ENCODE measurements around the gene FHOD3.

The FHOD3 gene

GRCh38 chr18:36729197-36729596 is 431.7 kb downstream of the FHOD3 start:
- H3K36me3 ChIP-seq (ENCODE audit: insufficient read depth, low read length): no peaks in the 10 kb centered on the region
- H3K27me3 ChIP-seq (ENCODE audit: insufficient read depth, low read length): peaks cover 10% of the 10 kb centered on the region
- no peaks in the 10 kb centered on the region for H3K4me1 ChIP-seq (ENCODE audit: control insufficient read depth, insufficient read depth, low read length, unreplicated experiment)
- no peak overlapping the region for H2AFZ ChIP-seq (ENCODE audit: low read length, unreplicated experiment)
- H3K27ac ChIP-seq (ENCODE audit: low read depth, low read length): no peak overlapping the region
- no peak overlapping the region for H3K4me3 ChIP-seq (ENCODE audit: low read depth, low read length)
- no peaks in the 10 kb centered on the region for H3K79me2 ChIP-seq (ENCODE audit: control insufficient read depth, insufficient read depth, low read length, unreplicated experiment)

- H3K36me3 ChIP-seq (ENCODE audit: insufficient read depth, low read length): no peaks in the 10 kb centered on the region
- no peak overlapping the region for H2AFZ ChIP-seq (ENCODE audit: low read length, unreplicated experiment)
- H3K4me3 ChIP-seq (ENCODE audit: low read depth, low read length): no peak overlapping the region
- no peak overlapping the region for H3K27ac ChIP-seq (ENCODE audit: low read depth, low read length)
- H3K4me1 ChIP-seq (ENCODE audit: control insufficient read depth, insufficient read depth, low read length, unreplicated experiment): no peaks in the 10 kb centered on the region
- no peaks in the 10 kb centered on the region for H3K27me3 ChIP-seq (ENCODE audit: insufficient read depth, low read length)
- no peaks in the 10 kb centered on the region for H3K79me2 ChIP-seq (ENCODE audit: control insufficient read depth, insufficient read depth, low read length, unreplicated experiment)
Measured at GRCh38 chr18:36732264-36732663, 434.8 kb downstream of the FHOD3 start.

GRCh38 chr18:36733150-36733549 is 435.6 kb downstream of the FHOD3 start:
- 0 out of 2 replicates have a peak, but pooled peaks cover 3% of the 10 kb centered on the region for H3K27me3 ChIP-seq (ENCODE audit: insufficient read depth, low read length)
- no peak overlapping the region for H3K27ac ChIP-seq (ENCODE audit: low read depth, low read length)
- H3K36me3 ChIP-seq (ENCODE audit: insufficient read depth, low read length): no peaks in the 10 kb centered on the region
- H3K79me2 ChIP-seq (ENCODE audit: control insufficient read depth, insufficient read depth, low read length, unreplicated experiment): no peaks in the 10 kb centered on the region
- no peak overlapping the region for H3K4me3 ChIP-seq (ENCODE audit: low read depth, low read length)
- H2AFZ ChIP-seq (ENCODE audit: low read length, unreplicated experiment): no peak overlapping the region
- no peaks in the 10 kb centered on the region for H3K4me1 ChIP-seq (ENCODE audit: control insufficient read depth, insufficient read depth, low read length, unreplicated experiment)

DNA sequence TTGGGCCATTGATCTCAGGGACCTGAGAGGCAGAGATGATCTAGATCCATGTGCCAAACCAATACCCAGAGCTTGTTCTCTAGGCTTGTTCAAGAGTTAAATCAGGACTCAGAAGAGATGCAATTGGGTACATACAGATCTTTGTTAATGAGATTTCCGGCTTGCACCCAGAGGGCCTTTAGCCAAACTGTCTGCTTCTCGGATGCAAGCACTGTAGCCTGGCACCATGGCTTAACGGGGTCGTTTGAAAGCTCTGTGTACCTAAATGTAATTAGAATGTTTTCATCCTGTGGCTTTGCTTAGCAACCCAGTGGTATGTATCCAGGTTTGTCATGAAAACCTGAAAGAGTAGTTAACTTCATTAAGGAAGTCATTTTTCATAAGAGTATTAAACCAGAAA is 437.1 kb downstream of the FHOD3 start:
- Histone ChIP-seq H3K4me1 (ENCODE audit: control insufficient read depth, insufficient read depth, low read length, unreplicated experiment) (no peaks in the 10 kb centered on the region), H3K79me2 (ENCODE audit: control insufficient read depth, insufficient read depth, low read length, unreplicated experiment) (no peaks in the 10 kb centered on the region), H3K27me3 (ENCODE audit: insufficient read depth, low read length) (peaks cover 3% of the 10 kb centered on the region), H2AFZ (ENCODE audit: low read length, unreplicated experiment) (no peak overlapping the region), H3K36me3 (ENCODE audit: insufficient read depth, low read length) (no peaks in the 10 kb centered on the region), H3K27ac (ENCODE audit: low read depth, low read length) (no peak overlapping the region), H3K4me3 (ENCODE audit: low read depth, low read length) (no peak overlapping the region)

DNA sequence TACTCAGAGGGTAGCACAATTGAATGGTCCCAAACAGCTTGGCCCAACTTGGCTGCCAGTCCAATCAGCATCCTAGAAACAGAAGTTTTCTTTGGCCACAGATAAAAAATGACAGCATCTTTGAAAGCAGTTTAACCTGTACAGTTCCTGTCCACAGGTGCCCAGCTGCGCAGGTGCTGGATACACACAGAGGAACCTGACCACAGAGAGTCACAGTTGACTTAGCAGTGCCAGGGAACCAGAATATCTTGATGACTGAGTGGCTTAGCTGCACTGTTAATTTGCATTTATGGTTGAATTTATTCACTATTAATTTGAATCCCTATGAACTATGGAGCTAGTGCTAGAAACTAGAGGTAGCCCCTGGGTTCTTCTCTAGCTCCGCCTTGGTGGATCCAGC is 437.6 kb downstream of the FHOD3 start:
- no peaks in the 10 kb centered on the region for H3K4me1 ChIP-seq (ENCODE audit: control insufficient read depth, insufficient read depth, low read length, unreplicated experiment)
- no peaks in the 10 kb centered on the region for H3K36me3 ChIP-seq (ENCODE audit: insufficient read depth, low read length)

DNA sequence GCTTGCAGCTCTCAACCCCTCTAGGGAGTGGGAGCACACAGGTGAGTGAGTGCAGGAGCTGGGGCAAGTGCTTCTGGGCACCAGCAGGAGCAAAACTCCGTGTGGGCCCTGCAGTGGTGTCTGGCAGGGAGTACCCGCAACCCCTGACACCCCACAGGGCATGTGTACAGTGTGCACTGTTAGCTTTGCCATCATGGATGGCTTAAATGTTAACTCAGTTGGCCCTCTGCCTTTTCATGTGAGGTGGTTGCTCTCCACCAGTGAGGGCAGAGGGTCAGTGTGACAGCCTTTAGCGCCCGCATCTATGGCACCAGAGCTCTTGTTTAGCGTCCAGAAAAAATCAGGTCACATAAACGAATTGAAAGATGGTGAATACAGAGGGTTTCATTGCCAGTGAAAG is 438.6 kb downstream of the FHOD3 start:
- Histone ChIP-seq H3K4me3 (ENCODE audit: low read depth, low read length) (no peak overlapping the region), H3K27me3 (ENCODE audit: insufficient read depth, low read length) (peaks cover 3% of the 10 kb centered on the region), H2AFZ (ENCODE audit: low read length, unreplicated experiment) (no peak overlapping the region), H3K79me2 (ENCODE audit: control insufficient read depth, insufficient read depth, low read length, unreplicated experiment) (no peaks in the 10 kb centered on the region), H3K4me1 (ENCODE audit: control insufficient read depth, insufficient read depth, low read length, unreplicated experiment) (no peaks in the 10 kb centered on the region), H3K36me3 (ENCODE audit: insufficient read depth, low read length) (no peaks in the 10 kb centered on the region), H3K27ac (ENCODE audit: low read depth, low read length) (no peak overlapping the region)

More for the DNA sequence above, 437.6 kb downstream of the FHOD3 start:
- H3K27ac ChIP-seq (ENCODE audit: low read depth, low read length): no peak overlapping the region
- H2AFZ ChIP-seq (ENCODE audit: low read length, unreplicated experiment): no peak overlapping the region
- H3K27me3 ChIP-seq (ENCODE audit: insufficient read depth, low read length): peaks cover 3% of the 10 kb centered on the region
- no peak overlapping the region for H3K4me3 ChIP-seq (ENCODE audit: low read depth, low read length)
- H3K79me2 ChIP-seq (ENCODE audit: control insufficient read depth, insufficient read depth, low read length, unreplicated experiment): no peaks in the 10 kb centered on the region

DNA sequence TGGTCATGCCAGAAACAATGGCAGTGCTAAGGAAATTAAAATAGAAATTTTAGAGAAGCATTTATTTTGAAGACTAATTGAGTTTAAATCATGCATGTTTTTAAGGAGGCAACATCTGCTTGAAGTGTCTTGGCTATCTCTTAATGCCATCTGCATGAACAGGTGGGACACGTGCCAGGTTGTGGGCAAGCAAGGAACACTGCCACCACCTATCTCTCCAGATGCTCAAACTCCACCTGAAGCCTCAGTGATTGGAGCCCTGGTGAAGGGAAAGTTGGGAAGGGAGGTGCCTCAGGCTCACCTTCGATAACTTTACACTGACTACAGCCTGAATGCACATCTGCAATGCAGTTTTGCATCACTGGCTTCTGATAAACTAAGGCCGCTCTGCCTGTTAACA is 439.8 kb downstream of the FHOD3 start:
- Histone ChIP-seq H2AFZ (ENCODE audit: low read length, unreplicated experiment) (no peak overlapping the region), H3K79me2 (ENCODE audit: control insufficient read depth, insufficient read depth, low read length, unreplicated experiment) (no peaks in the 10 kb centered on the region), H3K36me3 (ENCODE audit: insufficient read depth, low read length) (no peaks in the 10 kb centered on the region), H3K4me1 (ENCODE audit: control insufficient read depth, insufficient read depth, low read length, unreplicated experiment) (no peaks in the 10 kb centered on the region), H3K27ac (ENCODE audit: low read depth, low read length) (no peak overlapping the region), H3K27me3 (ENCODE audit: insufficient read depth, low read length) (peaks cover 3% of the 10 kb centered on the region), H3K4me3 (ENCODE audit: low read depth, low read length) (no peak overlapping the region)

GRCh38 chr18:36744261-36744876 is 446.9 kb downstream of the FHOD3 start:
- Histone ChIP-seq H3K36me3 (ENCODE audit: insufficient read depth, low read length) (no peaks in the 10 kb centered on the region), H3K4me1 (ENCODE audit: control insufficient read depth, insufficient read depth, low read length, unreplicated experiment) (no peaks in the 10 kb centered on the region), H3K27me3 (ENCODE audit: insufficient read depth, low read length) (no peaks in the 10 kb centered on the region; the same call in 1 of the 2 replicates), H3K27ac (ENCODE audit: low read depth, low read length) (no peak overlapping the region), H3K4me3 (ENCODE audit: low read depth, low read length) (no peak overlapping the region), H2AFZ (ENCODE audit: low read length, unreplicated experiment) (no peak overlapping the region), H3K79me2 (ENCODE audit: control insufficient read depth, insufficient read depth, low read length, unreplicated experiment) (no peaks in the 10 kb centered on the region)

GRCh38 chr18:36745219-36745975 is 447.9 kb downstream of the FHOD3 start:
- Histone ChIP-seq H3K4me1 (ENCODE audit: control insufficient read depth, insufficient read depth, low read length, unreplicated experiment) (no peaks in the 10 kb centered on the region), H3K27ac (ENCODE audit: low read depth, low read length) (no peak overlapping the region), H2AFZ (ENCODE audit: low read length, unreplicated experiment) (no peak overlapping the region), H3K79me2 (ENCODE audit: control insufficient read depth, insufficient read depth, low read length, unreplicated experiment) (no peaks in the 10 kb centered on the region), H3K36me3 (ENCODE audit: insufficient read depth, low read length) (no peaks in the 10 kb centered on the region), H3K27me3 (ENCODE audit: insufficient read depth, low read length) (no peaks in the 10 kb centered on the region), H3K4me3 (ENCODE audit: low read depth, low read length) (no peak overlapping the region)

DNA sequence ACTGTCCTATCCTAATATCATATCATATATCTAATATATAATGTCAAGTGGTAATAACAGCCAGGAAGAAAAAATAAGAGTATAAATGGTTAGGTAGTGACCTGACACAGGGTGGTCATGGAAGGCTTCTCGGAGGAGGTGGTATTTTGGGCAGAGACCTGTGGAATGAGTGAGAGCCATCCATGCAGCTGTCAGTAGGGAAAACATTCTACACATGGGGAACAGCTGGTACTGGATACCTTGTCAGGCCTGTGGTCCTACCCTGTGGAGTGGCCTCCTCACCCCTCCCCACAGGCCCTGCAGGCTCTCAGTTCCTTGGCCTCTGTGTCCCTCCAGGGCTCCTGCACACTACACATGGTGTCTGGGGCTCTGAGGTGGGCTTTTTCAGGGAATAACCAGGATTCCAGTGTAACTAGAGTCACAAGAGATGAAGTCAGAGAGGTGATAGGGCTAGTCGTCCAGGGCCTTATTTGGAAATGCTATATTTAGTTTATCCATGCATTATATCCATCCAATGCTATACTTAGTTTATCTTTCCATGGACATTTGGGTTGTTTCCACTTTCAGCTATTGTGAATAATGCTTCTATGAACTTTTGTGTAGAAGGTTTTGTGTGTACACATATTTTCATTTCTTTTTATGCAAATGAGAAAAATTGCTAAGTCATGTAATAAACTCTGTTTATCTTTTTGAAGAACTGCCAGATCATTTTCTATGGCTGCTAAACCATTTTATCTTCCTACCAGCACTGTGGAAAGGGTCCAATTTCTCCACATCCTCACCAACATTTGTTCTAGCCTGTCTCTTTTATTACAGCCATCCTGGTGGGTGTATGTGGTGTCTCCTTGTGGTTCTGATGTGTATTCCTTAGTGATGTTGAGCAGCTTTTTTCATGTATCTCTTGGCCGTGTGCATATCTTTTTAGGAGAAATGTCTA is 455.7 kb downstream of the FHOD3 start:
- no peaks in the 10 kb centered on the region for H3K36me3 ChIP-seq (ENCODE audit: insufficient read depth, low read length)
- no peaks in the 10 kb centered on the region for H3K27me3 ChIP-seq (ENCODE audit: insufficient read depth, low read length)
- no peak overlapping the region for H3K27ac ChIP-seq (ENCODE audit: low read depth, low read length)
- no peak overlapping the region for H2AFZ ChIP-seq (ENCODE audit: low read length, unreplicated experiment)
- no peaks in the 10 kb centered on the region for H3K4me1 ChIP-seq (ENCODE audit: control insufficient read depth, insufficient read depth, low read length, unreplicated experiment)
- H3K4me3 ChIP-seq (ENCODE audit: low read depth, low read length): no peak overlapping the region
- H3K79me2 ChIP-seq (ENCODE audit: control insufficient read depth, insufficient read depth, low read length, unreplicated experiment): no peaks in the 10 kb centered on the region

Data from ACC112 (cell line).